GM19438 (cell line): ENCODE results near the gene ASPM.
A peak's percentile ranks its signal among the peaks of the same experiment; 100 is the strongest.
"Not testable (repeated sequence)": the region's sequence is repeated elsewhere in the genome, so short reads cannot be mapped to it uniquely, and the experiment has no call there.

Source experiments
- ATAC-seq: cut with Tn5 transposase; IDR thresholded peaks from one replicate; pipeline ENCODE4 v1.9.1; 2021; ENCODE audit warnings: low read depth; ENCODE audit not compliant: unreplicated experiment

ASPM gene

DNA sequence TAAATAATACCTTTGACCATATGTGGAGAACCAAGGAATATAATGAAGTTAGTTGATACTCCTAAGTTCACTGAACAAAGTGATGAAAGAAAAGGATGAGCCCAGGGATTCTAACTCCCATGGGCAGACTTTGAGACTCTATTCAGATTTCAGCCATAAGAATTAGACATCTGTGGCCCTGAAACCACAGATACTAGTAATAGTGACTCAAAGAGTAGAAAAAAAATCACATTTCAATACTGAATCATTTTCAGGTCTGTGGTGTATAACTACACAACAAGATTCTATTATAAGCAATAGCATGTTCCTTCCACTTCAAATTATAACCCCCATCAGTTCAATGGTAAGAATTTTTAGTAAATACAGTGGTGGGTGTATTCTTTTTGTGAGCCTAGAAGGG, 63.0 kb downstream of the ASPM start:
- no peak for ATAC-seq

DNA sequence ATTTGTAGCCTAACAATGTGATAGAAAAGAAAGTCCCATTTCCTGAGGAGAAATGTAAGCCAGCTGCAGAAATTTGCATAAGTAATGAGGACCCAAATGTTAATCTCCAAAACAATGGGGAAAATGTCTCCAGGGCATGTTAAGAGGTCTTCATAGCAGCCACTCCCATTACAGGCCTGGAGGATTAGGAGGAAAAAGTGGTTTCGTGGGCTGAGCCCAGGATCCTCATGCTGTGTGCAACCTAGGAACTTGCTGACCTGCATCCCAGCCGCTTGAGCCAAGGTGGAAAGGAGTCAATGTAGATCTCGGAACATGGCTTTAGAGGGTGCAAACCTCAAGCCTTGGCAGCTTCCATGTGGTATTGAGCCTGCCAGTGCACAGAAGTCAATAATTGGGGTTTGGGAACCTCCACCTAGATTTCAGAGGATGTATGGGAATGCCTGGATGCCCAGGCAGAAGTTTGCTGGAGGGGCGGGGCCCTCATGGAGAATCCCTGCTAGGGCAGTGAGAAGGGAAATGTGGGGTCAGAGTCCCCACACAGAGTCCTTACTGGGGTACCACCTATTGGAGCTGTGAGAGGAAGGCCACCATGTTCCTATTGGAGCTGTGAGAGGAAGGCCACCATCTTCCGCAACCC, 65.2 kb downstream of the ASPM start:
- no peak for ATAC-seq

DNA sequence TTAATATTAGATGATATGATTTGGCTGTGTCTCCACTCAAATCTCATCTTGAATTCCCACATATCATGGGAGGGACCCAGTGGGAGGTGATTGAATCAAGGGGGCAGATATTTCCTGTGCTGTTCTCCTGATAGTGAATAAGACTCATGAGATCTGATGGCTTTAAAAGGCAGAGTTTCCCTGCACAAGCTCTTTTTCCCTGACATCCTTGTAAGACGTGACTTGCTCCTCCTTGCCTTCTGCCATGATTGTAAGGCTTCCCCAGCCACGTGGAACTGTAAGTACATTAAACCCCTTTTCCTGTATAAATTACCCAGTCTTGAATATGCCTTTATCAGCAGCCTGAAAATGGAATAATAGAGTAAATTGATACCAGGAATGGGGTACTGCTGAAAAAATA, 66.1 kb downstream of the ASPM start:
- ATAC-seq: no peak

DNA sequence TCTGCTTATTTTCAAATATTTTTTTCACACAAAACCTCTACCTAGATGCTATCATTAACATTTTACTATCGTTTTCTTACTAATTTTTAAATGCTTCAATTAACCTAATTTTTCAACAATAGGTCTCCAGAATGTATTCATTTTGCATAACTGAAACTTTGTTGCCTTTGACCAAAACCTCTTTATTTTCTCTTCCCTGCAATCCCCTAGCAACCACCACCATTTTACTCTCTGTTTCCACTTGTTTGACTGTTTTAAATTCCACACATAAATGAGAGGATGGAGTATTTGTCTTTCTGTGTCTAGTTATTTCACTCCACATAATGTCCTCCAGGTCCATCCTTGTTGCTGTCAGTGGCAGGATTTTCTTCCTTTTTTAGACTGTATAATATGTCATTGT, 69.9 kb downstream of the ASPM start:
- no peak for ATAC-seq

DNA sequence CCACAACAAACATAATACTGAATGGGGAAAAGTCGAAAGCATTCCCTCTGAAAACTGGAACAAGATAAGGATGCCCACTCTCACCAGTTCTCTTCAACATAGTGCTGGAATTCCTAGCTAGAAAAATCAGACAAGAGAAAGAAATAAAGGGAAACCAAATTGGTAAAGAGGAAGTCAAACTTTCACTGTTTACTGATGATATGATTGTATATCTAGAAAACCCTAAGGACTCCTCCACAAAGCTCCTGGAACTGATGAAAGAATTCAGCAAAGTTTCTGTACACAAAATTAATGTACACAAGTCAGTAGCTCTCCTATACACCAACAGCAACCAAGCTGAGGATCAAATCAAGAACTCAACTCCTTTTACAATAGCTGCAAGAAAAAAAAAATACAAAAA, 72.5 kb downstream of the ASPM start:
- ATAC-seq: no peak

DNA sequence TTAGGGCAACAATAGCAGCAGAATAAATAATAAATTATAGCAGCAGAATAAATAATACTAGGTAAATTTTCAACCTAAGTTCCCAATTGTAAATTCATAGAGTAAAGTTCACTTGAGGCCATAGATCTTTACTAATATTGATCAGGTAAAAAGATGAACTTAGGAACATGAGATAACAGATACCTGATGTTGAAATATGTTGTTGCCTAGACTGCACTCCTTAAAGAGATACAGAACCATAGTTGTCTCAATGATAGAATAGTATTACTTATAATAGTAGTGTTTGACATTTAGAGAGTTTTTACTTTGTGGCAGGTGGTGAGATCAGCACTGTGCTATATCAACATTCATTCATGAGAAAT, 79.0 kb downstream of the ASPM start:
- no peak for ATAC-seq

DNA sequence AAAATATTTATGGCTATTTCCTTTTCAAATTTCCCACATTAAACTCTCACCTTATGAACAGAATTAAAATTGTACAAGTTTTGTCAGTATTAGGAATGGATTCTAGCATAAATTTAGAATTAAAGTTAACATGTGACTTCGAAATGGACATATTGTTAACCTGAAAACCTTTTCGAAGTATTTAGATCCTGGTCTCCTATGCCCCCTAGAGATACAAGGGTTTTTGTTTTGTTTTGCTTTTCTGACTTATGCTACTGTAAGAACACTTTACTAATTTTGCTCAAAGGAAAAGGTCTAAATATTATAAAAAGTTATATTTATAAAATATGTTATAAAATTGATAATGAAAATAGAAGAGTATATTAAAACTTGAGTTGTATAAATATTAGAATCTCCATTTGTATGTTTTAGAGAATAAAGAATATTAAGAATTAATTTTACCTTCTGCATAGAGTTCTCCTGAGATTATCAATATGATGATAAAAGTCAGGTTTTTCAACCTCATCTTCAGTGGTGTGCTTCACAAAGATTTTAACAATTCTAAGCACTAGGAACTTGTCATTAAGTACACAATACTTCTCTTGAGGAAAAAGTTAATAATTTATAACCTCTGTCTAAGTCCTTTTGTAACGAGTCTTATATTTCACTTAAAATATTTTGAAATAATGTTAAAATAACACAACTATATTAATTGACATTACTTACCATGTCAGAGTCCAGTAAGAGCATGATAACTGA, 79.6 kb downstream of the ASPM start, which contains the start of gene F13B:
Gene F13B, minus strand, starts transcription at position 542 of the 738 bp plus-strand sequence. Its CDS starts 37 bp downstream, at position 505.
- no peak for ATAC-seq

DNA sequence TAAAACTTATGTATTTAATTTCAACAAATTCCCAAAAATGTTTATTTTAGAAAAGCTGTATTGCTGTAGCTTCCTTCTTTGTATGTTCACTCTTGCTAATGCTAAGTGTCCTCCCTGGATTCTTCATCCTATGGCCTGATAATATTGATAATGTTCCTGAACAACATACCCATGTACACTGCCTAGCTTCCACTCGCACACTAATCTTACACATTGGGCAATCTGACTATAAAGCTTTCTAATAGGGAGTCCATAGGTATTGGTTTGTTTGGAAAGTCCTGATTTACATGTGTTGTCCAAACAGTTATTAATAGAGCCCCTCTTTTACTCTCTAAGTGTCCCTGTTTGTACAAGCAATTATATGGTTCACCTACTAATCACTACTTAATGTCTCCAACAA, 80.2 kb downstream of the ASPM start:
- ATAC-seq: no peak

DNA sequence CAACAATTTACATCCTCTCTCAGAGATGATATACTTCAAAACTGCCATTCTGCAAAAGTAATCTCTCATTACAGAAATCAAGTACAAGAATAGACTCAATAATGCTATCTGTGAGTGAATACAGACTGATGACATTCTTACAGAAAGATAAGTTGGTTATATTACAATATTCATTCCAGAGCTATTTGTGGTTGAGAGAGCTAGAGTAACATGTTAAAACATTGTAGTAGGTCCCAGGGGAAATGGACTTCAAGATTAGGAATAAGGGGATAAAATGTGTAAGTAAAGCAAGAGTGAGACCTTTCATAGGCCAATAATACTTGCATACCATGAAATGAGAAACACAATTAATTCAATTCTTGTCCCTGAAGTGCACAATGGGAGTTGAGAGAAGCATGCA, 80.9 kb downstream of the ASPM start:
- no peak for ATAC-seq

DNA sequence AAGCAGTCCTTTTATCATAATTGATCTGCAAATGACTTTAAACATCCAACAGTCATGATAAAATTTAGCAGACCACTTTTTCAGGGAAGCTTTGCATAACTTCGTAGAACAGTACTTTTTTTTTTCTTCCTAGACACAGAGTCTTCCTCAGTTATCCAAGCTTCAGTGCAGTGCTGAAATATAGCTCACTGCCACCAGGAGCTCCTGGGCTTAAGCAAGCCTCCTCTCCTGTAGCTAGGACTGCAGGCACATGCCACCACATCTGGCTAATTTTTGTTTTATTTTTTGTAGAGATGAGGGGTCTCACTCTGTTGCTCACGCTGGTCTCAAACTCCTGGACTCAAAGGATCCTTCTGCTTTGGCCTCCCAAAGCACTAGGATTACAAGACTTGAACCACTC, 83.3 kb downstream of the ASPM start:
- no peak for ATAC-seq

DNA sequence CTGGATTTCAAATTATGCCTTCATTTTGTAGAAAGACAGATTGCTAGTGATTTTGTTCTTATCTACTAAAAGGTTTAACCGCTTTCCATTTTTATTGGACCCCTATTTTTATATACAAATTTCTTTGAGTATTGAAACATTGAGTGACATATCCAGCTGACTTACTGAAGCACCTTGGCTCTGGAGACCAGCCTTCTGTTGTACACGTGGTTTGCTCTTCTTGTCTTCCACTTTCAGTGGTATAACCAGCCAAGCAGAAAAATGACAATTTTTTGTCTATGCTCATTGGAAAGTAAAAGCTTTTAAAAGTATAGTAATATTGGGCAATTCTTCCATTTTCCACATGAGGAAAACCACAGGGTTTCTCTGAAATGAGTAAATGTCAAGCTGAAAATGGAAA, 83.8 kb downstream of the ASPM start:
- peak; percentile 90 for ATAC-seq

DNA sequence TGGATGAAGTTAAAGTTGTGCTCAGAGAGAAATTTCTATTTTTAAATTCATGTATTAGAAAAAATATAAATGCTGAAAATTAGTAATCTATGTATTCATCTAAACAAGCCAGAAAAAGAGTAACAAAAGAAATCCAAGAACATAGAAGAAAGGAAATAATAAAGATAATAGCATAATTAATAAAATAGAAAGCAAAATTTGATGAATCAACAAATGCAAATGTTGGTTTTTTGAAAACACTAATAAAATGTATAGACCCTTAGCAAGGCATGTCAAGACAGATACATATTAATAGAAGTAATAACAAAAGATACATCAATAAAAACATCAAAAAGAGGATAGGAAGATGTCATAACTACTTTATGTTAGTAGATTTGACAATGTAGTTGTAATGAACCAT, 97.4 kb downstream of the ASPM start:
- ATAC-seq: no peak

DNA sequence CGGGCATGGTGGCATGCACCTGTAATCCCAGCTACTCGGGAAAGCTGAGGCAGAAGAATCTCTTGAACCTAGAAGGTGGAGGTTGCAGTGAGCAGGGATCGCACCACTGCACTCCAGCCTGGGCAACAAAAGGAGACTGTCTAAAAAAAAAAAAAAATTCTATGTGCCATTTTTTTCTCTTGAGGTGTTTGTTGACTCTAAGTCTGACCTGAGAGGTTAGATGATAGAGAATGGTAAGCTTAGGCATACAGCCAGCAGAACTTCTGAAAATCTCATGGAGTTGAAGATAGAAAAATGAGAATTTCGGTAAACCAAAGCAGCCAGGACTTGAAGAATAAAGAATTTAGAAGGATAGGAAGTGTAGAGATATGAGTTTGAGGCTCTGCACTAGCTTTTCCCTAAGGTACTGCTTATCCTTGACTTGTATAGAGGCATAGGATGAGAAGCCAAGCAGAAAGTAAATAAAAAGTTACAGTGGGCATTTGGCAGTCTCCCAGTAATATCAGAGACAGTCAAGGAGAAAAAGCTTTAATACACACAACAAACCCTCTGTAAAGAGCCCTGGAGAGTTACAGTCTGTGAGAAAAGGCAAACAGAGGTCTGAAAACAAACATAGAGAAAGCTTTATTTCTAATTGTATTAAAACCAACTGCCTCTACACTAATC, 103.7 kb downstream of the ASPM start:
- ATAC-seq: no peak

DNA sequence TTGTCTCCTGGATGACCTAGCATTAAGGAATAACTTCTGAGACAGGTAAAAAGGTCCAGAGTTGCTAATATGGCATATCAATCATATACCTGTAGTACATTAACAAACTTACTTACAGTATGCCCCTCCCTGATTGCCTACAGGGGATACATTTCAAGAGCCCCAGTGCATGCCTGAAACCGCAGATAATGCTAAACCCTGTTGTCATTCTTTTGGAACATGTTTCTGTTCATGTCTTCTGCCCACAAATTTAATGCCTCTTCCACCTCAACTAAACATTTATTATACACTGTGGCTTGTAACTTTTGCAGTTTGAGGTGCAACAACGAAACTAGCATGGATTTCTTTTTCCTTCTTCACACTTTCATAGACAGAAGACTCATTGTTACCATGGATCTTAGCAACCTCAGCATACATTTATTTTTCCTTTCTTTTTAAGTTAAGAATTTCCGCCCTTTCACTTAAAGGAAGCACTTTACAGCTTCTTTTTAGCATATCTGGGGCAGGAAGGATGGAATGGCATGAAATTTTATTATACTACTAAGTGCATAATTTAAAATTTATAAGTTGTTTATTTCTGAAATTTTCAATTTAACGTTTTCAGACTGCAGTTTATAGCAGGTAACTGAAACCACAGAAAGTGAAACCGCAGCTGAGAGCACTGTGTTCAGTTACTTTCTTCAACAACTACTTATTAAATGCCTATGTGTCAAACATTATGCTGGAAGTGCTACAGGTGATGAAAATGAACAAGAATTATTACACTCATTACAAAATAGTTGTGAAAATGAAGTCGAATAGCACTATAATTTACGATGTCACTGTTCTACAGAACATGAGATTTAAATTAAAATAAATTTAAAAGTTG, 104.7 kb downstream of the ASPM start:
- ATAC-seq: no peak

DNA sequence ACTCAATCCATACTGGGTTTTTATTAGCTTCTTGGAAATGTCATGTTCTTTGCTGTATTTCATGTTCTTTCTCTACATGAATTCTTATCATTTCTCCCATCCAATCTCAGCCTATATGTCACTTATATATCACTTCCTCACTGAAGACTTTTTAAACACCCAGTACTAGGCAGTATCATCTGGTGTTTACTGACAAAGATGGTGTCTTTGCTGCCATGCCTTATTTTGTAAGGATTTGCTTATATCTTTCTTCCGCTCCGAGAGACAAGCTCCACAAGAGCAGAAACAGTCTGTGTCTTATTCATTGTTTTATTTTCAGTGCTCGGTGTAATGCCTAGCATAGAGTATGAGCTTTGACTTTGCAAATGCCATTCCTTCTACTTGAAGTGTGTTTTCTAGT, 109.6 kb downstream of the ASPM start:
- ATAC-seq: no peak

DNA sequence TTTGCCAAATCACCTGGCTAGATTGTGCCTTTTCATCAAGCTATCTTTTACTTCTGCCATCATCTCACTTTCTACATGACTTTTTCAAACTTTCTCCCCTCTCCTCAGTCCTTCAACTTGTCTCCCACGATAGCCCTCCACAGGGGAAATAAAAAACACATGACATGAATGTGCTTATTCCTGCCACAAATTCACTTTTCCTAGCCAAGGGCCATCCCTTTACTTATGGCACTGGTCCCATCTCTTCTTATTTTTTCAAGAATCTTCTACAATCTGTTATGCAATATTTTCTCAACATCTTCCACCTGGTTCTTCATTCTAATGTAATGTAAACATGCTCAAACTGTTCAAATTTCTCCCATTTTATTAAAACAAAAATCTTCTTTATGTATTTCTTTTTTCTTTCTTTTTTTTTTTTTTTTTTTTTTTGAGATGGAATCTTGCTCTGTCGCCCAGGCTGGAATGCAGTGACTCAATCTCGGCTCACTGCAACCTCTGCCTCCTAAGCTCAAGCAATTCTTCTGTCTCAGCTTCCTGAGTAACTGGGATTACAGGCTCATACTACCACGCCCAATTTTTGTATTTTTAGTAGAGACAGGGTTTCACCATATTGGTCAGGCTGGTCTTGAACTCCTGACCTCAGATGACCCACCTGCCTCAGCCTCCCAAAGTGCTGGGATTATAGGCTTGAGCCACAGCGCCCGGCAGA, 111.7 kb downstream of the ASPM start:
- not testable (repeated sequence) for ATAC-seq
